HG02642 (cell line): ENCODE results near the gene TNFRSF1A.
"Not testable (repeated sequence)": the region's sequence is repeated elsewhere in the genome, so short reads cannot be mapped to it uniquely, and the experiment has no call there.

Experiments used
- ATAC-seq: cut with Tn5 transposase; IDR thresholded peaks from one replicate; pipeline ENCODE4 v1.9.1; 2021; ENCODE audit warnings: mild to moderate bottlenecking; ENCODE audit not compliant: unreplicated experiment, poor library complexity

TNFRSF1A gene

GRCh38 chr12:6360578-6361490, 19.0 kb upstream of the TNFRSF1A start:
- no peak for ATAC-seq

- ATAC-seq, result no peak
Observed at GRCh38 chr12:6360080-6360571, 18.2 kb upstream of the TNFRSF1A start.

- ATAC-seq, result no peak
Observed at GRCh38 chr12:6358881-6359280, 17.0 kb upstream of the TNFRSF1A start.

DNA sequence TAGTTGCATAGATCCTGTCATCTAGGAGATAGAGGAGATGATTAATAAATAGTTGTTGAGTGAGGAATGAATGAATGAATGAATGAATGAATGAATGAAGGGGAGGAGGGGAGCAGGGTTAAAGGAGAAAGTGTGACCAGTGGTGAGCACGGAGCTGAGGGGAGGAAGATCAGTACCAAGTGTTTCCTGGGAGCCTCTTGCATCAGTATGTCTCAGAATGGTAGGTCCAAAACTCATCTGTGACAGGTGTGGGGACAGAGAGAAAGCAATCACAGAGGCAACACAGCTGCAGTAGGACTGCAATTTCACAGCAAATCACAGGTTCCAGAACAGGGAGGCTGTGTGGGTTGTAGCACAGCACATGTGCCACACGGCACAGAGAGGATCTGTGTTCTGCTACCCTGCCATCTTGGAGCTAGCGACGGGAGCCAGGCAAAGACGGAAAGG, 14.5 kb upstream of the TNFRSF1A start:
- ATAC-seq, result no peak

GRCh38 chr12:6355491-6356373, 13.9 kb upstream of the TNFRSF1A start:
- ATAC-seq, result no peak

DNA sequence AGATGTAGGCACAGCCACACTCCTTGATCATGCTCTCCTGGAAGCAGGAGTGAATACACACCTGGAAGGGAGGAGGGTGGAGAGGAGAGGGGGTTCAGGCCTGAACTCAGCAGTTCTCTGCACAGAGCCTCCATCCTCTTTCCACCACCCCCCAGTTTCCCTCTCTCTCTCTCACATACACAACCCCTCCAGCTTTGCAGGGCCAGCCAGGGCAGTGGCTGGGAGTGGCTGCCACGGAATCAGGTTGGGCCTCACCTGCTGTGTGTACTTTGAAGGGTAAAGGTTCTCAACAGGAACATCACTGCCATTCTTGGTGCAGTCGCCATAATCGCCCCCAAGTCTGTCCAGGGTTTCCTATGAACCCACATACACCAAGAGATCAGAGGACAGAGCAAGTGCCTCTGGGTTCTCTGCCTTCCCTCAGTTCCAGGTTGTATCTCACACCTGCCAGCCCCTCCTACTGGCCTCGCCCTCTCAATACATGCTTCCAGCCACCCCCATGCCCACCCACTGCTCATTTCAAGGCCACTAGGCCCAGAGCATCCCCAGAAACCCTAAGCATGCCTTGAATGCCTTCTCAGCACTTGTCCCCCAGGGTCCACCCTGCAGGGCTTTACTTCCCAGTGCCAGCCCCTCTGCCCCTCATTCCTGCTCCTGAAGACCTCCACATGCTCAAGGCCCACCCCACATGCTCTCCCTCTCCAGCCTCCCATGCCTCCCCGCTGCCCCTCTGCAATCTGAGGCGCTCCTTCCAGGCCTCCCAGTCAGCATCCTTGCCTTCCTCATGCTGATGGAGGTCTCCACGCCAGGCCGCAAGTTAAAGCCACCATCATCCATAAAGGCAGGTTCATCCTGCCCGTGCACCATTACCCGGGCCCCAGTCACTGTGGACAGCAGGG, 12.9 kb upstream of the TNFRSF1A start:
- ATAC-seq, result no peak

DNA sequence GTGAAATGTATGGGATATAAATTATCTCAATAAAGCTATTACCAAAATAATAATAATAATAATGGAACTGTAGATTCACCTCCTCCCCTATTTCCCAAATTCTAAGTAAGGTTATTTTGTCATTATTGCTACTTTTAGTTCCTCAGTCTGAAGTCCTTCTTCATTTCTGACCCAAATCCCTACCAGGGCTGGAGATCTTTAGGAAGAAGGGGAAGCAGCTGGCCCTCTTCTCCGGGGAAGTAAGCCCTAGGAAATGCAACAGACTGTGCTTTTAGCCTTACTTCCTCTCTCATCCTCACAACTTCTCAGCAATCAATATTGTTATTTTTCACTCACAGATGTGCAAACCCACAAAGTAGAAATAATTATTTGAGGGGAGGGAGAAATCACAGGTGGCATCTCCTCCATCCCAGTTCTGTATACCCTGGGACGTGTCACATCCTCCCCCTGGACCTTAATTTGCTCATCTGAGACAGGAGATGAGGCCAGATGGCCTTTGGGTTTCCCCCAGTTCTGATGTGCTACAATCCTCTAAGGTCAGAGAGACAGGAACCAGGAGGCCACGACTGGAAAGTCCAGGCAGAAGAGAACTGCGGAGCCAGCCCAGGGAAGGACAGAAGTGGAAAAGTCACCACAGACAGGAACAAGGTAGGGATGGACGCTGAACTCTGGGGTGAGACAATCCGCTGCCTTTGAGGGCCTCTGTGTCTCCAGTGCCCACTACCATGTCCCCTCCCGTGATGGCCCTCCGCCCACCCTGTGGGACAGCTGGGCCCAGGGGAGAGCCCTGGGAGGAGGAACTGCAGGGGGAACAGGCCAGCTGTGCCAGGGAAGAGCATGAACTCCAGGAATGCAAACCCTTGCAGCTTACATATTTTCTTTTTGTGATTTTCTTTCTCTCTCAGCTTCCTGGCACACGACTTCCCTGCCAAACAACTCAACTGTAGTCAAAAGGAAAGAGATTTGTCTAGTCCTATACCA, 10.6 kb upstream of the TNFRSF1A start:
- ATAC-seq, result no peak

DNA sequence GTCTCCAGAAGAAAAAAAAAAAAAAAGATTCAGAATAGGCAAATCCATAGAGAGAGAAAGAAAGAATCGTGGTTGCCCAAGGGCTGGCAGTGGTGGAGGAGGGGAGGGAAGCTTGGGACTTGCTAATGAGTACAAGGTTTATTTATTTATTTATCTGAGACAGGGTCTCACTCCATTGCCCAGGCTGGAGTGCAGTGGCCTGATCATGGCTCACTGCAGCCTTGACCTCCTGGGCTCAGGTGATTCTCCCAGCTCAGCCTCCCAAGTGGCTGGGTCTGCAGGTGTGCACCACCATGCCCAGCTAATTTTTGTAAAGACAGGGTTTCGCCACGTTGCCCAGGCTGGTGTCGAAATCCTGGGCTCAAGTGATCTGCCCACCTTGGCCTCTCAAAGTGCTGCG, 9.7 kb upstream of the TNFRSF1A start:
- no peak for ATAC-seq

DNA sequence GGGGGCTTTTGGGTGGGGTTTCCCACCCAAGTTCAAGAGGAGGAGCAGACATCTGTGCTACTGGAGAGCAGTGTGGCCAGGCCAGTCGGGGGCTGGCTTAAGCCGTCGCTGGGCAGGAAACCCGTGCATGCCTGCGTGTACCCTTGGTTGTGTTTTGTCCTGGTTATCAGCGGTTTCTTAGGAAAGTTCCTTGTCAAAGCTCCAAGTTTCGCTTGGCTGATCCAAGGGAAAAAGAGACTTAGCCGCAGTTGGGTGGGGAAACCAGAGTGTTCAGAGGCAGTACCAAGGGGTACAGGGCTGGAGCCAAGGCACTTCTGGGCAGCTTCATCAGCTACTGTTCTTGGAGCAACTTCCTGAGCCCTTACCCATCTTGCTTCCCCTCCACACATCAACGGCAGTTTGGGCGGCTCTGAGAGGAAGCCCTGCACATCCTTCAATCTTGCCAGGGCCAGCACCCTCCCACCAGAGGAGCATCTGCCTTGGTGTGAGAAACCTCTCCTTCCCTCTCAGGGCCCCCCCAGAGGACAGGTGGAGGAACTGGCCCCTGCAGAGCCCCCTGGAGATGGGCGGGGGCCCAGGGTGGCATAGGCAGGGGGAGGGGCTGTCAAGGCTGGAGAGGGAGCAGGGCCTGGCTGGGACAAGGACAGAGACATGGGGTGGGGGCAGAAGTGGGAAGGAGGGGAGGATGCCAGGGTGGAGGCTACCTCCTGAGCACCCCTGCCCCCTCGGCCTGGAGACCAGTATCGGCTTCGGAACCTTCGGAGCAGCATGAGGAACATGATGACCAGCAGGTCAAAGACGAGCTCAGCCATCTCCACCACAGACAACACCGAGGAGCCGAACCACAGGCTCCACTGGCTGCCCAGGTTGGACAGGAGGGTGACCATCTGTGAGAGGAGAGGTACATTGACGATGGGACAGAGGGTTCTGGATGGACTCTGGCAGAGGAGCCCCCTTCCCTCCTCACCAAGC, 5.8 kb upstream of the TNFRSF1A start:
- ATAC-seq, result no peak

- no peak for ATAC-seq
Observed at GRCh38 chr12:6346942-6347341, 5.1 kb upstream of the TNFRSF1A start.

- no peak for ATAC-seq
Observed at GRCh38 chr12:6346235-6346832, 4.5 kb upstream of the TNFRSF1A start.

DNA sequence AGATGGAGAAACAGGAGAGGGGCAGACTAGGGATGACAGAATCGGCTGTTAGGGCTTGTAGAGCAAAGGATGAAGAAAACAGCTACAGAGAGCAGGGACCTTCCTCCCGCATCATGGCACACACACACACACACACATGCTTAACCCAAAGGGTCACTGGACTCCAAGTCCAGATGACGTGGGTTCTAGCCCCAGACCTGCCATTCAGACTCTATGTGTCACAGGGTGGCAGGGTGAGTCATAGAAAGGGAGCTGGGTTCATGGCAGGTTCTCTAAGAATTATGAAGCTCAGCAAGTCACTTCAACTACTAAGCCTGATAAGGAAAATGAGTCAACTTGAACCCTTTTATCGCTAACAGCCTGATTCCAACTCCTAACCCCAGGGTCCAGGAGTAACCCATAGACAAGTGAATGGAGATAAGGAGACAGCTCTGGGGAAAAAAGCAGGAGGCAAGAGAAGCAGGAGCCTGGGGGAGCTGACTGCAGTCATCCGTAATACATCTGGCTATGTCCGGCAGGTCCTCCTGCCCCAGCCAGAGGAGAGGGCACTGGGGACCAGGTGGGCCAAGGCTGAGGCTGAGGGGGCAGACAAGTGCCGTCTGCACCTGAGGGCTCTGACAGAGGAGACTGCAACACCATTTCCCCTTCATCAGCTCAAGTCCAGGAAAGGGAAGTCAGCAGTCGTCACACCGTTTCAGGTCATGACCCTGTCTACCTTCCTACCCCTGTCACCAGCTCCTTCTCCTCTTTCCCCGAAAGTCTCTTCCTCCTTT, 3.6 kb upstream of the TNFRSF1A start:
- no peak for ATAC-seq

- ATAC-seq, result not testable (repeated sequence)
Observed at GRCh38 chr12:6344101-6344660, 2.3 kb upstream of the TNFRSF1A start.

DNA sequence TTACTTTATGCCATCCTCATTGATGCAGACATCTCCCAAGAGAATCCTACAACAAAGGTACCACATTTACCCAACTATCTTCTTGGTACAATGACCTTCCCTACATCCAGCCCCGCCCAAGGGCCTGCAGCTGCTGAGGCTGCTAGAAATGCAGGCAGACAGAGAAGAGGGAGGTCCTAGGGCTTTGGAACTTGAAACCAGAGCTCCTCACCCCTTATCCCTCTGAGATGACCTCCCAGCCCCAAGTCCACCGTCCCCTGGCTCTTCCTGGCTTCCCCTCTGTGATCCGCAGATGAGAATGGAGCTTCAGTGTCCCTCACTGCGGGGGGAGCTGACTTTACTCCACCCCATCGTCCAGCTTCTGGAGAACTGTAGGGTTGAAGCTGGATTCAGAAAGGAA, 1.6 kb upstream of the TNFRSF1A start:
- no peak for ATAC-seq

DNA sequence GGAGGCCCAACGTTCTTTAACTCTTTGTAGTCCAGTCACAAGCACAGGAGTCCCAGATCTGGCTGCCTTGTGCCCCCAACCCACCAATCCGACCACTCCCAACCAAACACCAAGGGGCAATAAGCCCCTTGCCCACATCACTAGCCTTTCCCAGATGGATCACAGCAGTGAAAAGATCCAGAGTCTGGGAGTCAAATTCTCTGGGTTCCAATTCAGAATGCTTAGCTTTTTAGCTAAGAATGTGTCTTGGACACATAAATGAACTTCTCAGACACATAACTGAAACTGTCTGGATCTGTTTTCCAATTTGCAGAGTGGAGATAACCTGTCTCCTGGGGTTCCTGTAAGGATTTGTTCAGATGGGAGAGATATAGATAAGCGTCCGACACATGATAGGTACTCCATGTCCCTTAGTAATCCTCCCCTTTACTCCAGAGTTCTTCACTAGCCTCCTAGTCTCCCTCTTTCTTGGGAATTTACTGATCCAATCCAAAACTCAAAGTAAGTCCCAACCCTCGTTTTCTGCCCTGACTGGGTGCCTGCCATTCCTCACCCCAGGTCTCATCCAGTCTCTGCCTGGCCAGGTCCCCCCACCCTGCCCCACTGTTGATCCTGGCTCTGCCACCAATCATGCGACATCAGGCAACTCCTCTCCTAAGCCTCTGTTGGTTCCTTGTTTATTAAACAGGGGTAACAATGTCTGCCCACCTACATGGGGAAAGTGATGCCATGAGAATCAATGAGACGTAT, 439 bp upstream of the TNFRSF1A start:
- ATAC-seq, result no peak
